Adipocyte (in vitro differentiated cells): ENCODE results near the gene CFAP100.

Experiments used
- DNase-seq: peaks from one replicate; pipeline ENCODE4 v3.0.0-alpha.2; 2015; ENCODE audit warnings: low read depth
- H3K27me3 ChIP-seq: replicated peaks from 2 replicates; pipeline ENCODE4 v1.7.0; 2013; ENCODE audit warnings: mild to moderate bottlenecking, low read length, moderate library complexity; ENCODE audit not compliant: control insufficient read depth, insufficient read depth
- H3K36me3 ChIP-seq: 2 replicates; pipeline ENCODE4 v1.7.0; 2013; ENCODE audit warnings: low read length, mild to moderate bottlenecking, moderate library complexity; ENCODE audit not compliant: control insufficient read depth, insufficient read depth, severe bottlenecking
- H3K4me1 ChIP-seq: 2 replicates; pipeline ENCODE4 v1.7.0; 2013; ENCODE audit warnings: mild to moderate bottlenecking, low read length, moderate library complexity; ENCODE audit not compliant: control insufficient read depth, insufficient read depth
- H3K4me3 ChIP-seq: 2 replicates; pipeline ENCODE4 v1.7.0; 2013; ENCODE audit warnings: mild to moderate bottlenecking, low read length, moderate library complexity
- H3K9ac ChIP-seq: 2 replicates; pipeline ENCODE4 v1.7.0; 2013; ENCODE audit warnings: mild to moderate bottlenecking, low read length, moderate library complexity
- H3K9me3 ChIP-seq: 2 replicates; pipeline ENCODE4 v1.7.0; 2013; ENCODE audit warnings: mild to moderate bottlenecking, low read length, moderate library complexity; ENCODE audit not compliant: control insufficient read depth

Gene CFAP100

DNA sequence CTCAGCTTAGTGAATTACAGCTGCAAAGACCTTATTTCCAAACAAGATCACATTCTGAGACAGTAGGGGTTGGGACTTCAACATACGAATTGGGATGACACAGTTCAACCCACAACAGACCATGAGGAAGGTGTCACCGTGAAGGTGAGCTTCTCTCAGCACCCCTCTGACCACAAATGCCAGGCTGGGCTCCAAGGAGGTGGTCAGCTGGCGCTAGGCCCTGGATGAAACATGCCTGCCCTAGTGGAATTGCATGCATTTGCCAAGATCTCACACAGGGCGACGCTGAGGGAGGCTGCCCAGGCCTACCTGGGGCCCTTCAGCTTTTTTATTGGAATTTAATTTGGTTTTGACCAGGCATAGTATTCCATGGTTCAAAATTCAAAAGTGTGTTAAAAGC lies 1.8 kb downstream of the CFAP100 start:
- no peak overlapping the region for H3K9ac ChIP-seq
- H3K4me1 ChIP-seq = peaks cover 3% of the 10 kb centered on the region
- H3K27me3 ChIP-seq = peaks cover 44% of the 10 kb centered on the region
- DNase-seq = no peak
- H3K36me3 ChIP-seq = no peaks in the 10 kb centered on the region
- H3K9me3 ChIP-seq = no peaks in the 10 kb centered on the region
- no peak overlapping the region for H3K4me3 ChIP-seq

DNA sequence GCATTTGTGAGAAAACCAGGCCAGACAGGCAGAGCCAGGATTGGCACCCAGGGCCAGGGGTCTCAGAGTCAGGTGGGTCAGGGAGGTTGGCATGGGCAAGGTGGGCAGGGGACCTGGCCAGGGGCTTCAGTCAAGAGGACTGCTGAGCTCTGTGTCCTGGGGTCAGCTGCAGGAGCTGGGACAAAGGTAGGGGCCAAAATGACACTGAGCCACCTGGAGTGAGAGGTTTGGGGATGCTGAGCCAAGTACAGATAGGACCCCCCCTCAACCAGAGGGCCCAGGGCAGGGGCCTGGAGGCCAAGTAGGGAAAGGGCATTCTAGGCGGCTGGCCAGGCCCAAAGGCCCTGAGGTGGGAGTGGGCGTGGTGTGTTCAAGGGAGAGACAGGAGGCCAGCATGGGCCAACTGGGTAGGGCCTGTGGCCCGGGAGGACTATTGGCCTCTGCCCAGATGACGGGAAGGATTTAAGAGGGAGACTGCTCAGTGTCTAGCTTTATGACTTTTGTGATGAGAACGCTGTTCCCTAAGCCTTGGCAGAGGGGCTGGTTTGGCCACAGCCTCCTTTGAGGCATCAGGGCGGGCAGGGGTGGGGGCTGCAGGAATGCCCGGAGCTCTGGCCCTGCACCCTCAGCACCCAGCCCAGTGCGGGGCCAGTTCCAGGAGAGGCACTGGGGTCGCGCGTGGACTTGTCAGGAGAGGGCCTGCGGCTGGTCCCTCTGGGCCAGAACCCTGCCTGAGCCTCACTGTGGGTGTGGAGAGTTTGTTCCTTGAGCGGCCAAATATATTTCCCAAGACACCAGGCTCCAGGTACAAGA lies 3.1 kb downstream of the CFAP100 start:
- Histone ChIP-seq H3K4me3 (no peak overlapping the region), H3K9ac (no peak overlapping the region), H3K9me3 (no peaks in the 10 kb centered on the region), H3K36me3 (no peaks in the 10 kb centered on the region), H3K4me1 (peaks cover 3% of the 10 kb centered on the region), H3K27me3 (peaks cover 50% of the 10 kb centered on the region)
- DNase-seq = no peak

DNA sequence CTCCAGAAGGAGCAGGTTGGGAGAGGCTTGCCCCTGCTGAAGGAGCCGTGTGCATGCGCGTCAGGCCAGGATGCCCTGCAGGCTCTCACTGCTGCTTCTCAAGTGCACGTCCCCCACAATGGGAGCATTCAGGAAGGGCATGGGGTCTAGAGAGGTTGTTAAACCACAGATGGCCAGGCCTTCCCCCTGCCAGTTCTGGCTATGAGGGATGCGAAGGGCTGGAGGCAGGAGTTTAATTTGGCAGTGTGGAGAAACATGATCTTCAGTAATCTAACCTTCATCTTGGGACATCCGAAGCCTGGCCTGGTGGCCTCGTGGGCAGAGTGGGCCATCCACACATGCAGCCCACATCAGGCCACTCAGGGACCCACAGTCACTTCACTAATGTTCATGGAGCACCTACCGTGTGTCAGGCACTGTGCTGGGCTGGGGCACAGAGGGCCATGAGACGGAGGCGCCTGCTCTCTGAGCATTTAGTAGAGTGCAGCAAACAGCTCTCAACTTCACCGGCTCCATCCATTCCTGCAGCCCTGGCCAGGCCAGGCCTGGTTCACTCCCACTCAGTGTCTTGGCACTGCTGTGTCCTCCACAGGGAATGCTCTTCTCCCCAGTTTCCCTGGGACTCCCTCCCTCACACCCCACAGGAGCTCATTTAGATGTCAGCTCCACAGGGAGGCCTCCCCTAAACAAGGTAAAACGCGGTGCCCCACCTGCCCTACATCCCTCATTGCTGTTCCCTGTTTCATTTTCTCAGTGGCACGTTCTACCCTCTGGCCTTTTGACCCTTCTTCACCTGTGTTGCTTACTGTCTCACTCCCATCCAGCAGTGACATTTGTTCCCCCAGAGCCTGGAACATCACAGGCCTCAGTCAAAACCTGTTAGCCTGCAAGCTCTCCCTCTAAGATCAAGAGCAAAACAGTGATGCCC lies 4.0 kb downstream of the CFAP100 start:
- no peak overlapping the region for H3K9ac ChIP-seq
- H3K36me3 ChIP-seq = no peaks in the 10 kb centered on the region
- no peak overlapping the region for H3K4me3 ChIP-seq
- no peaks in the 10 kb centered on the region for H3K9me3 ChIP-seq
- H3K27me3 ChIP-seq = peaks cover 47% of the 10 kb centered on the region
- DNase-seq = no peak
- H3K4me1 ChIP-seq = peaks cover 3% of the 10 kb centered on the region

DNA sequence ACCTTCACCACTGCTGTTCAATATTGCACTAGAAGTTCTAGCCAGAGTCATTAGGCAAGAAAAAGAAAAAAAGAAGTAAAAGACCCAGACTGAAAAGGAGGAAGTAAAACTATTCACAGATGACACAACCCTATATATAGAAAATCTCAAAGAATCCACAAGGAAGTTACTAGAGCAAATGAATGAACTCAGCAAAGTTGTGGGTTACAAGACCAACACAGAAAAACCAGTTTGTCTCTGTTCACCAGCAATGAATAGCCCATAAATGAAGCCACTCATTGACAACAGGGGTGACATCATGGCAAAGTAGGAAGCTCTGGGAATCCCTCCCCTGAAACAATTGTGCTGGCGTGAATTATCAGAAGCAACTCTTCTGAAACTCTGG lies 4.6 kb downstream of the CFAP100 start:
- DNase-seq = no peak
- H3K36me3 ChIP-seq = no peaks in the 10 kb centered on the region
- H3K4me3 ChIP-seq = no peak overlapping the region
- peaks cover 3% of the 10 kb centered on the region for H3K4me1 ChIP-seq
- peaks cover 40% of the 10 kb centered on the region for H3K27me3 ChIP-seq
- H3K9ac ChIP-seq = no peak overlapping the region
- no peaks in the 10 kb centered on the region for H3K9me3 ChIP-seq

DNA sequence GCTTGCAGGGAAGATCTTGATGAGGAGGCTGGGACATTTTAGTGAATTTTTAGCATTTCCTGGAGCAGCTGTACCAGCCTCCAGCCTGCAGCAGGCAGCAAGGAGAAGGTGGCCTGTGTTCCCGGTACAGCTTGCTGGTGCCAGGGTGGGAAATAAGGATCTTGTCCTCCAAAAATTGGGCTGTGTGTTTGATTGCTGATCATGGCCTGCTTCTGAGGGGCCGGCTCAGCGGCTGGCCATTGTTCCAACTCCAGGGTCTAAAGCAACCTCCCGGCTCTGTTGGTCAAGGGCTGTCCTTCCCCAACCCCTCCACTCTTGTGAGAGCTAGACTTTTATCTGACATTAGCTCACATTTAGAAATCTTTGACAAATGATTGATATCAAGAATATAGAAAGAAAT lies 5.0 kb downstream of the CFAP100 start:
- no peak for DNase-seq
- H3K9me3 ChIP-seq = no peaks in the 10 kb centered on the region

DNA sequence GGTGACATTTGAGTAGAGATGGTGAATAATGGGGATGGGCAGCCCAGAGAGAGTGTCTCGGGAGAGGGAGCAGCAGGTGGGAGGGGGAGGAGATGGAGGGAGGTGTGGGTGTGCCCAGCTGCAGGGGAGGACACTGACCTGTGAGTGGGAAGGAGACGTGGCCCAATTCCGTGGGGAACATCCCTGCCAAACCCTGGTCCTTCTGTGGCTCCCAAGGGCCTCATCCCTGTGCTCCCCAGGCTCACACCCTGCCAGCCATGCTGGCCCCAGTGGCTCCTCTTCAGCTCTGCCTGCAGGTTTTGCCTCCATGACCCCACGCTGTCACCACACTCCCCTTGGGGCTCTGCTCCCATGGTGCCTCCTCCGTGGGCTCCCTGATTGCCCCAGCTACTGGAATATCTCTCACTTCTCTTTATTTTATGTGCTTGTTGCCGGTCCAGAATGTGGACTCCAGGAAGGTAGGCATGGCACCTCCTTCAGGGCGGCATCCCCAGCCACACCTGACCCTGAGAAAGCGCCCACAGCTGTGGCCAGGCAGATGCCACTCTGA lies 7.0 kb downstream of the CFAP100 start:
- H3K4me3 ChIP-seq = no peak overlapping the region
- H3K9ac ChIP-seq = no peak overlapping the region
- no peaks in the 10 kb centered on the region for H3K4me1 ChIP-seq
- no peak for DNase-seq
- no peaks in the 10 kb centered on the region for H3K36me3 ChIP-seq
- peaks cover 32% of the 10 kb centered on the region for H3K27me3 ChIP-seq
- no peaks in the 10 kb centered on the region for H3K9me3 ChIP-seq

More for the DNA sequence above, 5.0 kb downstream of the CFAP100 start:
- Histone ChIP-seq H3K4me3 (no peak overlapping the region), H3K36me3 (no peaks in the 10 kb centered on the region), H3K9ac (no peak overlapping the region), H3K27me3 (peaks cover 37% of the 10 kb centered on the region), H3K4me1 (no peaks in the 10 kb centered on the region)

DNA sequence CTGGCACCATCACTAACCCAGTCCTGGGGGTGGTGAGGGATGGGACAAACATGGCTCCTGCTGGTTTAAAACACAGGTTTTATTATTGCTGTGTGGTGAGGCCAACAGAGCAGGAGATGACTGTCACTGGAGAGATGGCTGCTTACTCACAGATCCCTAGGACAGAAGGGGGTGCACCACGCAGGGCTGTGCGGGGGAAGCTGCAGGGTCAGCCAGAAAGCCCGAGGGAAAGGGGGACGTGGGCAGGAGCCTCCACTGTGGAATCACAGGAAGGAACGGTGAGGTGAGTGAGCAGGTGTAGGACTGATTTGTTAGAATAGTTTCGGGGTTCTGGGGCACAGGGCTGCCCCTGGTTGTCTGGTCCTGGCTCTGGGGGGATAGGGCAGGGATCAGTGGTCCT lies 7.5 kb downstream of the CFAP100 start:
- H3K4me3 ChIP-seq = no peak overlapping the region
- peaks cover 37% of the 10 kb centered on the region for H3K27me3 ChIP-seq
- no peaks in the 10 kb centered on the region for H3K4me1 ChIP-seq
- no peak overlapping the region for H3K9ac ChIP-seq
- no peaks in the 10 kb centered on the region for H3K36me3 ChIP-seq
- H3K9me3 ChIP-seq = no peaks in the 10 kb centered on the region
- no peak for DNase-seq

DNA sequence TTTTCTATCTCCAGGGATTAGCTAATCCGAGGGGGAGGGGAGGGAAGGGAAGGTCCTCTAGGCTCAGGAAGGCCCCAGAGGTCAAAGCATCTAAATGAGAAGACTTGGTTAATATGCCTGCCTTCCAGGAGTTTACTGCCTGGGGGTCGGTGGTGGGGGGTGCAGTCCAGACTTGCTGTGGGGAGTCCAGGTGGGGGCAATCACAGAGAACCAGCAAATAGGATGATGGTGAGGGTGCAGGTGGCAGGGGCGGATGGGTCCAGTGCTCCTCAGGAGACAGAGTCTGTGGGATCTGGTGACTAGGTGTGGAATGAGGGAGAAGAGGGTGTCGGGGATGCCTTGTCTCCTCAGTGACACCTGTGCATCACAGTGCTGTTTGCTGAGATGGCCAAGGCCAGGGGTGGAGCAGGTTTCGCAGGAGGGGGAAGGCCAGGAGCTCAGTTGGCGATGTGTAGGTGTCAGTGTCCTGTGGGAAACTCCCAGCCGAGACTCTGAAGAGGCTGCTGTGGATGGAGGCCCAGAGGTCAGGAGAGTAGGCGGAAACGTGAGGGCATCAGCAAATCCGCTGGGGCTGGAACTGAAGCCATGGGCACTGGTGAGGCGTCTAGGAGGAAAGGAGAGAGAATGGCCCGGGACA lies 8.1 kb downstream of the CFAP100 start:
- H3K4me1 ChIP-seq = no peaks in the 10 kb centered on the region
- H3K9ac ChIP-seq = no peak overlapping the region
- no peak for DNase-seq
- H3K36me3 ChIP-seq = no peaks in the 10 kb centered on the region
- no peak overlapping the region for H3K4me3 ChIP-seq
- peaks cover 40% of the 10 kb centered on the region for H3K27me3 ChIP-seq
- peaks cover 3% of the 10 kb centered on the region for H3K9me3 ChIP-seq

DNA sequence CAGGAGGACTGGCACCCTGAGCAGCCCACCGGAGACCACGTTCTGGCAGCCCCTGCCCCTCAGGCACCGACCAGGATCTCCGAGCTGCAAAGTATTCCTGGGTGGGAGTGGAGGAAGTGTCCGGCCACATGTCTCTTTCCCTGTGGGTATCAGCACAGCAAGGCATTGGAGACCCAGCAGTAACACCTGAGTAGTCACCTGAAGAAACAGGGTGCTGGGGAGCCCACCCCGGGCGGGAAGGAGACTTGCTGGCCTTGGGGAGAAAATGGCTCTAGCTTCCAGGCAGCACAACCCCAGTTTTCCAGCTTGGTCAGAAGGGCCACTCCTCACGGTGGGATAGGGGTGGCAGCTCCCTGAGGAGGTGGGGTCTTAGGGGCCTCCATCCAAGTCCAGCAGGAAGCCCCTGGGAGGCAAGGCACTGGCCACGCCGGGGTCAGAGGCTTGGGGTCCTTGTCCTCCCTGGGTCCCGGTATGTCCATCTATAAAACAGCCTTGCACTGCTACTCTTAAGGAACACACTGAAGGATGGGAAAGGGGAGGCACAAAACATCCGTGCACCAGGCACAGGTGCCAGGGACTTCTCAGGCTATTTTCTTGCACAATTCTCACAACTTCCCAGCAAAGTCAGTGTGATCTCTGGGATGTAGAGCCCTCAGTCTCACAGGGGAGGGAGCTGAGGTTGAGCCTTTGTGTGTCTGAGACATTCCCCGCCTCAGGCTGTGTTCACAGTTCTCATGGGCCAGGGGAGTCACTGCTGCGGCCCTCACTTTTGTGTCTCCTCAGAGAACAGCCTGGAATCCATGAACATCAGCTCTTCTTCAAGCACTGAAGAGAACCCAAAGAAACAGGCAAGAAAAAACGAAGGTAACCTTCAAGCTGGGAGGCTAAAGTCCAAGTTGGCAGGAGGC lies 11.9 kb downstream of the CFAP100 start:
- Histone ChIP-seq H3K9ac (no peak overlapping the region), H3K36me3 (no peaks in the 10 kb centered on the region), H3K4me3 (no peak overlapping the region), H3K4me1 (no peaks in the 10 kb centered on the region), H3K9me3 (peaks cover 10% of the 10 kb centered on the region), H3K27me3 (peaks cover 59% of the 10 kb centered on the region)
- no peak for DNase-seq

DNA sequence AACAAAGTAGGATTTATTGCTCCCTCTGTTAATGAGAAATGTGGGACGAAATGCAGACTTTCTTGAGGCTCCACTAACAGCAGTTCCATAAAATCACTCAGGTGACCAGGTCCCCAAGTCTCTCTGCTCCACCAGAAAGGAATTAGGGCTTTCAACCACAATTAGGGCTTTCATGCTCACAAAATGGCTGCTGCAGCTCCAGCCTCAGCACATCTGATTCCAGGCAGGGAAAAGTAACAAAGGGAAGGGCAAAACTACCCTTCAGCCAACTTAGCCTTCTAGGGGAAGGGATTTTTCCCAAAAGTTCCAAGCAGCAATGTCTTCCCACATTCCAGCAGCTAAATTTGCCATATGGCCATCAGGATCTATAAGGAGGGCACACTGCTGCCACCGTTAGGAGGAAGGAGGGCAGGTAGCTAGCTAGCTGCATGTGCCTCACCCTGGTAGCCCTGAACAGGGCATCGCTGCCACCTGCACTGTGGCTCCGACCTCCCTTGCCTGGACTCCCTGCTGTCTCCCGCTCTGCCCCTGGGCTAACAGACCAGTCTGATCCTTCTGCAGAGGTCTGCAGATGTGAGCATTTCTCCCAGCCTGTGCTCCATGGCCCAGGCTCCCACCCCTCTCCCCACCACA lies 12.8 kb downstream of the CFAP100 start:
- Histone ChIP-seq H3K4me3 (no peak overlapping the region), H3K4me1 (no peaks in the 10 kb centered on the region), H3K9ac (no peak overlapping the region), H3K27me3 (peaks cover 56% of the 10 kb centered on the region), H3K36me3 (no peaks in the 10 kb centered on the region), H3K9me3 (peaks cover 10% of the 10 kb centered on the region)
- DNase-seq = no peak
